Activated CD8-positive, alpha-beta memory T cell treated with anti-CD3 and anti-CD28 coated beads, Interleukin-2, amount 50 U/mL, for 1 hour (primary cell): ENCODE data around the gene LMX1B.

Experiments used
- DNase-seq: peaks from one replicate; pipeline ENCODE4 v3.0.0-alpha.2; 2020; ENCODE audit errors: extremely low read depth

LMX1B gene

GRCh38 chr9:126604059-126605055 lies 9.4 kb upstream of the LMX1B start:
- DNase-seq, result no peak

GRCh38 chr9:126605792-126606482 lies 7.8 kb upstream of the LMX1B start:
- no peak for DNase-seq

- DNase-seq, result no peak
These were observed 7.3 kb upstream of the LMX1B start for GRCh38 chr9:126606483-126606870.

GRCh38 chr9:126607086-126607485 lies 6.6 kb upstream of the LMX1B start:
- no peak for DNase-seq

- DNase-seq, result no peak
These were observed 6.0 kb upstream of the LMX1B start for GRCh38 chr9:126607731-126608130.

GRCh38 chr9:126608551-126608950 lies 5.2 kb upstream of the LMX1B start:
- DNase-seq, result no peak

GRCh38 chr9:126609191-126609590 lies 4.5 kb upstream of the LMX1B start:
- DNase-seq, result no peak

GRCh38 chr9:126609711-126610388 lies 3.9 kb upstream of the LMX1B start:
- no peak for DNase-seq

- DNase-seq, result no peak
These were observed 2.5 kb upstream of the LMX1B start for GRCh38 chr9:126611193-126611591.

GRCh38 chr9:126611592-126612325 lies 2.0 kb upstream of the LMX1B start:
- peak; percentile 22 for DNase-seq

GRCh38 chr9:126612326-126612812 lies 1.4 kb upstream of the LMX1B start:
- DNase-seq, result no peak

- DNase-seq, result no peak
These were observed 701 bp upstream of the LMX1B start for GRCh38 chr9:126612813-126613641.

- no peak for DNase-seq
These were observed 343 bp downstream of the LMX1B start for GRCh38 chr9:126614088-126614454.

- DNase-seq, result no peak
These were observed 922 bp downstream of the LMX1B start for GRCh38 chr9:126614455-126615244.

GRCh38 chr9:126615245-126615790 lies 1.6 kb downstream of the LMX1B start:
- no peak for DNase-seq

- DNase-seq, result no peak
These were observed 2.2 kb downstream of the LMX1B start for GRCh38 chr9:126615791-126616447.

GRCh38 chr9:126616521-126616976 lies 2.8 kb downstream of the LMX1B start:
- no peak for DNase-seq

GRCh38 chr9:126617003-126617822 lies 3.5 kb downstream of the LMX1B start:
- DNase-seq, result no peak
